GM15510 (cell line): ENCODE data around the gene DGKB.

ENCODE experiments used
- POLR2A ChIP-seq: IDR thresholded peaks from 3 replicates; pipeline ENCODE4 v1.6.1; 2011; ENCODE audit warnings: borderline replicate concordance; ENCODE audit not compliant: insufficient read length; ENCODE audit errors: extremely low read depth

Gene DGKB

GRCh38 chr7:14376711-14377110 lies 525.8 kb downstream of the DGKB start:
- TF ChIP-seq POLR2A, result no peak

DNA sequence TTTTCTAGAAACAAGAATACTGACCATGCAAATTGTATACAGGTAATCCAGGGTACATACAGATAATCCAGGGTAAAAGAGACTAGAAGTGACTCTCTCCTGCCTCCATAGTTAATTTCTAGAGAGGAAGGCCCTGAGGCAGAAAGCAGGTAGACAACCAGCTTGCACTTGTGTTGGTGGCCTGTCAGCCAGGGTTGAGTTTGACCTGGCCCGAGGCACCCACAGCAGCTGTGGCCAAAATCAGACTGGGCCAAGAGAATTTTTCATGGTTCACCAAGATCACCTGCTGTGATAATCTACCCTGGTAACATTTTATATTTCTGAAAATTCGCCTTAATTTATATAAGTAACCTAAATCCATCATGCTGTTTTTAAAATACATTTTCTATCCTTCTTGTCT lies 526.6 kb downstream of the DGKB start:
- no peak for TF ChIP-seq POLR2A

DNA sequence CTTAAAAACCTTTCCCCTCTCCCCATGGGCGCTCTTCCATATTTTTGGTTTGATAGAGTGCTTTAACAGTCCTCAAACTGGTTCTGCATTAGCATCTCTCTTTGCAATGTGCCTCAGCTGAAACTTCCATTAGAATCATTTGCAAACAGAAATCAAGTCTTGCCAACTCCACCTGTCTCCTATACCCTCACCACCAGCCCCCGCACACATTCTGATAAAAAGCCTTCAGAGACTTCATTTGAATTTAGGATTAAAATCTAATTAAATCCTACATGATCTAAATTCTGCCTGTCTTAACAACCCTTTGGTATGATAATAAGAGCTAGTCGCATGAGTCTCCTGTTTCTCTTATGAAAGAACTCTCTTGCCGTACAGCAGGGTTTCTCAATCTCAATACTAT lies 528.2 kb downstream of the DGKB start:
- TF ChIP-seq POLR2A, result no peak

- no peak for TF ChIP-seq POLR2A
Observed at GRCh38 chr7:14368285-14368684, 534.3 kb downstream of the DGKB start.

GRCh38 chr7:14351167-14351566 lies 551.4 kb downstream of the DGKB start:
- TF ChIP-seq POLR2A, result no peak

- TF ChIP-seq POLR2A, result no peak
Observed at GRCh38 chr7:14341200-14341775, 561.3 kb downstream of the DGKB start.

DNA sequence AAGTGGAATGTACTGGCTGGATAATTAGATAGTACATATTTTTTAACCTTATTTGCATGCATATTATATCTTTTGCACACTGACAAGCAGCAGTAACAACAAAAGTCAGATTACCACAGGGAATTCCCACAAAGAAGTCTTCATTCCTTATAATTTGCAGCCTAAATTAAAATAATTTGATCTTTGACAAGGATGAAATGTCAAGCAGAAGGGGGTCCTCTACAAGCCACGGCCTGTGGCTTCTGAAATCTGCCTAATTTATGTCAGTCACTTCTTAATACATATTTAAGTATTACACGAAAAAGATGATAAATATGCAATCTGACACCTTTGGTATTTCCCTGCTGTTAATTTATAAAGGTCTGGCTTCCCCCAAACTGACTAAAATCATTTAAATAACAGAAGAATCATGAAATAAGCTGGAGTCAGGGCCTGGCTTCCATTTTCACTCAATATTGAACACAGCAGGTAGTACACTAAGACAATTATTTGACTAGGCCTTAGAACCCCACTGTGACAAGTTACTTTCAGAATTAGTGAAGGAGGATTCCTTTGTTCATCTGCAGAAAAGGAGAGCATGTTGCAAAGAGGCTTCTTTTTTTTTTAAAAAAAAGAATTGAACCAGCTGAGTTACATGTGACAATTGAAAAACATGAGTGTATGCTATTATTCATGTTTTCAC lies 562.0 kb downstream of the DGKB start:
- no peak for TF ChIP-seq POLR2A

DNA sequence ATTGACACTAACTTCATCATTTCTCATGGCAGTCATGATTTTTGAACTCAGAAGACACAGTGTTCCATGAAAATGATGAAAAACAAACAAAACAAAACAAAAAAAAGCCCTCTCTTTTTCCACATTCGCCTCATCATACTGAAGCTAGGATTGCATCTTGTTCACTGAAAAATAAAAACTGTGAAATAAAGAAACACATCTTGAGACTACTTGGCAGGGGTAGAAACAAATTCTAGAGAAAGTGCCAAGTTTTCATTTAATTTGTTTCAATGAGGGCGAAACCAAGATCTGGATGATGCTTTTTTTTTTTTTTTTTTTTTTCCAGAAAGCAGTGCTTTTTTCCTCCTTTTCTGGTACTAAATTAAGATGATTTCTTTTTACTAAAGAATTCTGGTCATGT lies 562.7 kb downstream of the DGKB start:
- TF ChIP-seq POLR2A, result no peak

GRCh38 chr7:14336256-14336655 lies 566.3 kb downstream of the DGKB start:
- TF ChIP-seq POLR2A, result no peak

DNA sequence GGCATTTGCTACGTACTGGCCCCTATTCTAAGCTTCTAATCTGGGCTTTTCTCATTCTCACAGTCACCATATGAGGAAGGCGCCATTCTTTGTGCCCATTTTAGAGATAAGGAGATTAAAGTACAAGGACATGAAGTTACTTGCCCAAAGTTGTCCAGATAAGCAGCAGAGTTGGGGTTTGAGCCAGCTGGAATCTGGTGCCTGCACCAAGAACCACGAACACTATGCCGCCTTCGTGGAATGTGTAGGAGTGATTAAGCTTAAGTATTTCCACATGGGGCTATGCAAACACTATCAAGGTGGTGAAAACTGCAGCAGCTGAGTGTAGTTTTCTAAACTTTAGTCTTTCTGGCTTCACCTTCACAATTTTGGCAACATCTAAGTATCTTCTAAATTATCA lies 570.4 kb downstream of the DGKB start:
- no peak for TF ChIP-seq POLR2A

DNA sequence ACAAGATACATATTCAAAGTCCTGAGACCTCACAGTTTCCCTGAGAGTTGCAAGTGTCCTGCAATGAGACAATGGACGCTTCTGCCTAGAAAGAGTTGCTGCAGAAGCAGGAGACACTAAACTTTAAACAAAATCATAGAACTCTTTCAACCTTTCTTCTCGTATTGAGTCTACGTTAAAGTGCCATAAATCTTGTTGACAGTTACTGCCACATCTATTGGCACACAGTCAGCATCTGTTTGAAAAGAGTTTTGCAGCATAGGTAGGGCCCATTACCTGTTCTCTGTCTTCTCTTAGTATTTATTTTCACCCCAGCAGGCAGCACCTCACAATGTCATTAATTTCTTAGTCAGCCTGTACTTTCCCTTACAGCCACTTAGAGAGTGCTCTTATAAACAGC lies 577.8 kb downstream of the DGKB start:
- TF ChIP-seq POLR2A, result no peak

DNA sequence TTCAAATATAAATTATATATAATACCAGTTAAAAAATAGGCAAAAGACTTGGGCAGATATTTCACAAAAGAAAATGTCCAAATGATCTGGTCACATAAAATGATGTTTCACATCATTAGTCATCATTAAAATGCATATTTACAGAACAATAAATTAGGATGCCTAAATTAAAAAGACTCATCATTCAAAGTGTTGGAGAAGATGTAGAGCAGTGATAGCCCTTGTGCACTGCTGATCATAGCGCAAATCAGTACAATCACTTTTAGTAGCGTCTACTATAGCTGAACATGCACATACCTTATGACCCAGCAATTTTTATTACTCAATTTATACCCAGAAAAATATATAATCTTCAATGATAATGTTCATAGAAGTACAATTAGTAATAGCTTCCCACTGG lies 579.8 kb downstream of the DGKB start:
- no peak for TF ChIP-seq POLR2A

DNA sequence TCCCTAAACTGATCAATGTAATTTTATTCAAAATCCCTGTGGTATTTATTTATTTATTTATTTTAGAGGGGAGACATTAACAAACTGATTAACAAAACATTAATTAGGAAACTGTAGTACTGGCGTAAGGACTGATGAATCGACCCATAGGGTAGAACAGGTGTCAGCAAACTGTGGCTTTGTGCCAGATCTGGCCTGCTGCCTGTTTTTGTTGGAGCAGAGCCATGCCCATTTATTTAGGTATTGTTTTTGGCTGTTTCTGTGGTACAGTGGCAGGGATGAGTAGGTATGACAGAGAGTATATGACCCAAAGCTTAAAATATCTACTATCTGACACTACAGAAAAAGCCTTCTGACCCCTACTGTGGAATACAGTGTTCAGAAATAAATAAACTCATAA lies 580.6 kb downstream of the DGKB start:
- TF ChIP-seq POLR2A, result no peak

- TF ChIP-seq POLR2A, result no peak
Observed at GRCh38 chr7:14309432-14309831, 593.1 kb downstream of the DGKB start.

GRCh38 chr7:14305233-14305866 lies 597.2 kb downstream of the DGKB start:
- TF ChIP-seq POLR2A, result no peak

DNA sequence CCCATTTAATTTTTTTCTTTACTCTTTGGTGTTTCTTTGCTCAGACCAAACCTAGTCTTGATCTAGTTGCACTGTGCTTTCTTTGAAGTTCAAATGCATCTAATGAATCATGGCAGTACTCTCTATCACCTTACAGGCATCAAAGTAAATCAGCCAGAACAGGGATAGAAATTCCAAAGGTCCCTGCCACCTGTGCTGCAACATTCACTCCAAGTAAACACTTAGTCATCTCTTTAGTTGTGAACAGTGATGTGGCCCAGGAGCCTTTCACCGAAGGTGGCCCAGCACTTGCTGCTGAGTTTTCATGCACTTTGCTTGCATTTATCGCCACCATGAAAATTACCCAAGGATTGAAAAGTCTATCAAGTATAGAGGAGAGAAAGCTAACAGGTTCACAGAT lies 599.0 kb downstream of the DGKB start:
- no peak for TF ChIP-seq POLR2A
